Liver (tissue), 3 donors: ENCODE data around the gene INPP5A.

Experiments
- EGR1 ChIP-seq, 2 donors: IDR thresholded peaks; 2 replicates each; pipeline ENCODE4 v1.6.1; 2016 to 2018; ENCODE audit warnings: antibody characterized with exemption in 2 of 2, low read depth in 2 of 2
- FOXA1 ChIP-seq: IDR thresholded peaks from 2 replicates; pipeline ENCODE4 v1.6.1; 2016; ENCODE audit warnings: antibody characterized with exemption
- JUND ChIP-seq, 2 donors: IDR thresholded peaks; 2 replicates each; pipeline ENCODE4 v1.6.1; 2016; ENCODE audit warnings: antibody characterized with exemption in 2 of 2
- NR2F2 ChIP-seq: IDR thresholded peaks from 2 replicates; pipeline ENCODE4 v1.6.1; 2016; ENCODE audit warnings: antibody characterized with exemption
- RAD21 ChIP-seq, 2 donors: IDR thresholded peaks; 2 replicates each; pipeline ENCODE4 v1.6.1; 2016; ENCODE audit warnings: antibody characterized with exemption in 2 of 2, mild to moderate bottlenecking in 2 of 2
- RXRA ChIP-seq, 2 donors: IDR thresholded peaks; 2 replicates each; pipeline ENCODE4 v1.6.1; 2017 to 2018; ENCODE audit warnings: antibody characterized with exemption in 2 of 2, mild to moderate bottlenecking in 1 of 2
- SP1 ChIP-seq: IDR thresholded peaks from 2 replicates; pipeline ENCODE4 v1.6.1; 2018; ENCODE audit warnings: antibody characterized with exemption, mild to moderate bottlenecking
- TAF1 ChIP-seq: conservative IDR thresholded peaks from 2 replicates; pipeline ENCODE4 v1.6.1; 2016; ENCODE audit warnings: antibody characterized with exemption, mild to moderate bottlenecking
- TF ChIP-seq, protein P1 (sequence below): fragments of 150-350 bp; IDR thresholded peaks from 2 replicates; pipeline ENCODE4 v1.5.1; 2017; ENCODE audit warnings: improper control_type of control experiment, low read depth, low read length; ENCODE audit not compliant: missing input control
- TF ChIP-seq, protein P2 (sequence below): IDR thresholded peaks from 2 replicates; pipeline ENCODE4 v1.6.1; 2016; ENCODE audit warnings: antibody characterized with exemption, mild to moderate bottlenecking
- TF ChIP-seq, protein P3 (sequence below): IDR thresholded peaks from 2 replicates; pipeline ENCODE4 v1.6.1; 2016; ENCODE audit warnings: antibody characterized with exemption
- TF ChIP-seq, protein P4 (sequence below): IDR thresholded peaks from 2 replicates; pipeline ENCODE4 v1.6.1; 2016; ENCODE audit warnings: antibody characterized with exemption
- TF ChIP-seq, protein P5 (sequence below): IDR thresholded peaks from 2 replicates; pipeline ENCODE4 v1.6.1; 2016; ENCODE audit warnings: antibody characterized with exemption
- donor health status: healthy.
- donor health status: healthy.

DNA sequence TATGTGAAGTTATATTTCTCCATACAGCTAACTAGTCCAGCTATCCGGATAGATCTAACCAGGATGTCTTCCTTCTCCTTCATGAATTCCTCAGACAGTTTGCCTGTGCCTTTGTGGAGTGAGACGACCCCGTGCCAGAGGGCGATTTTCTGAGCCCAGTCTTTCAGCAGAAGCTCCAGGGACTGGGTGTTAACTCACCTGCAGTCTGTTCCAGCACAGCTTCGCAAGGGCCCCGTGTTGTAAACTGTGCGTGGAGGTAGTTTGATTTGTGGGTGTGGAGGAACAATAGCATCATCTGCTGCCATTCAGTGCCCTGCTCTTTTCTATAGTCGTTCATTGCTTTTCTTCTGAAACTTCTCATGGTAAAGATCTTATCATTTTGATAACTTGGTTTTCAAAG, 103.8 kb downstream of the INPP5A start:
- TF ChIP-seq, protein P1, sequence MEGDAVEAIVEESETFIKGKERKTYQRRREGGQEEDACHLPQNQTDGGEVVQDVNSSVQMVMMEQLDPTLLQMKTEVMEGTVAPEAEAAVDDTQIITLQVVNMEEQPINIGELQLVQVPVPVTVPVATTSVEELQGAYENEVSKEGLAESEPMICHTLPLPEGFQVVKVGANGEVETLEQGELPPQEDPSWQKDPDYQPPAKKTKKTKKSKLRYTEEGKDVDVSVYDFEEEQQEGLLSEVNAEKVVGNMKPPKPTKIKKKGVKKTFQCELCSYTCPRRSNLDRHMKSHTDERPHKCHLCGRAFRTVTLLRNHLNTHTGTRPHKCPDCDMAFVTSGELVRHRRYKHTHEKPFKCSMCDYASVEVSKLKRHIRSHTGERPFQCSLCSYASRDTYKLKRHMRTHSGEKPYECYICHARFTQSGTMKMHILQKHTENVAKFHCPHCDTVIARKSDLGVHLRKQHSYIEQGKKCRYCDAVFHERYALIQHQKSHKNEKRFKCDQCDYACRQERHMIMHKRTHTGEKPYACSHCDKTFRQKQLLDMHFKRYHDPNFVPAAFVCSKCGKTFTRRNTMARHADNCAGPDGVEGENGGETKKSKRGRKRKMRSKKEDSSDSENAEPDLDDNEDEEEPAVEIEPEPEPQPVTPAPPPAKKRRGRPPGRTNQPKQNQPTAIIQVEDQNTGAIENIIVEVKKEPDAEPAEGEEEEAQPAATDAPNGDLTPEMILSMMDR = no peak
- TF ChIP-seq, protein P2, sequence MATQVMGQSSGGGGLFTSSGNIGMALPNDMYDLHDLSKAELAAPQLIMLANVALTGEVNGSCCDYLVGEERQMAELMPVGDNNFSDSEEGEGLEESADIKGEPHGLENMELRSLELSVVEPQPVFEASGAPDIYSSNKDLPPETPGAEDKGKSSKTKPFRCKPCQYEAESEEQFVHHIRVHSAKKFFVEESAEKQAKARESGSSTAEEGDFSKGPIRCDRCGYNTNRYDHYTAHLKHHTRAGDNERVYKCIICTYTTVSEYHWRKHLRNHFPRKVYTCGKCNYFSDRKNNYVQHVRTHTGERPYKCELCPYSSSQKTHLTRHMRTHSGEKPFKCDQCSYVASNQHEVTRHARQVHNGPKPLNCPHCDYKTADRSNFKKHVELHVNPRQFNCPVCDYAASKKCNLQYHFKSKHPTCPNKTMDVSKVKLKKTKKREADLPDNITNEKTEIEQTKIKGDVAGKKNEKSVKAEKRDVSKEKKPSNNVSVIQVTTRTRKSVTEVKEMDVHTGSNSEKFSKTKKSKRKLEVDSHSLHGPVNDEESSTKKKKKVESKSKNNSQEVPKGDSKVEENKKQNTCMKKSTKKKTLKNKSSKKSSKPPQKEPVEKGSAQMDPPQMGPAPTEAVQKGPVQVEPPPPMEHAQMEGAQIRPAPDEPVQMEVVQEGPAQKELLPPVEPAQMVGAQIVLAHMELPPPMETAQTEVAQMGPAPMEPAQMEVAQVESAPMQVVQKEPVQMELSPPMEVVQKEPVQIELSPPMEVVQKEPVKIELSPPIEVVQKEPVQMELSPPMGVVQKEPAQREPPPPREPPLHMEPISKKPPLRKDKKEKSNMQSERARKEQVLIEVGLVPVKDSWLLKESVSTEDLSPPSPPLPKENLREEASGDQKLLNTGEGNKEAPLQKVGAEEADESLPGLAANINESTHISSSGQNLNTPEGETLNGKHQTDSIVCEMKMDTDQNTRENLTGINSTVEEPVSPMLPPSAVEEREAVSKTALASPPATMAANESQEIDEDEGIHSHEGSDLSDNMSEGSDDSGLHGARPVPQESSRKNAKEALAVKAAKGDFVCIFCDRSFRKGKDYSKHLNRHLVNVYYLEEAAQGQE = no peak
- no peak for TF ChIP-seq EGR1 (IDR thresholded peaks at IDR 0.05; ENCODE audit: low read depth in 2 of 2)
- no peak for TF ChIP-seq RXRA (IDR thresholded peaks at IDR 0.05)
- TF ChIP-seq JUND (IDR thresholded peaks at IDR 0.05) = no peak
- TF ChIP-seq, protein P3, sequence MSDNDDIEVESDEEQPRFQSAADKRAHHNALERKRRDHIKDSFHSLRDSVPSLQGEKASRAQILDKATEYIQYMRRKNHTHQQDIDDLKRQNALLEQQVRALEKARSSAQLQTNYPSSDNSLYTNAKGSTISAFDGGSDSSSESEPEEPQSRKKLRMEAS = no peak
- TF ChIP-seq NR2F2 = no peak
- TF ChIP-seq, protein P4, sequence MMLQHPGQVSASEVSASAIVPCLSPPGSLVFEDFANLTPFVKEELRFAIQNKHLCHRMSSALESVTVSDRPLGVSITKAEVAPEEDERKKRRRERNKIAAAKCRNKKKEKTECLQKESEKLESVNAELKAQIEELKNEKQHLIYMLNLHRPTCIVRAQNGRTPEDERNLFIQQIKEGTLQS = no peak
- no peak for TF ChIP-seq RAD21 (IDR thresholded peaks at IDR 0.05)
- no peak for TF ChIP-seq FOXA1
- no peak for TF ChIP-seq SP1
- TF ChIP-seq TAF1 = no peak
- TF ChIP-seq, protein P5, sequence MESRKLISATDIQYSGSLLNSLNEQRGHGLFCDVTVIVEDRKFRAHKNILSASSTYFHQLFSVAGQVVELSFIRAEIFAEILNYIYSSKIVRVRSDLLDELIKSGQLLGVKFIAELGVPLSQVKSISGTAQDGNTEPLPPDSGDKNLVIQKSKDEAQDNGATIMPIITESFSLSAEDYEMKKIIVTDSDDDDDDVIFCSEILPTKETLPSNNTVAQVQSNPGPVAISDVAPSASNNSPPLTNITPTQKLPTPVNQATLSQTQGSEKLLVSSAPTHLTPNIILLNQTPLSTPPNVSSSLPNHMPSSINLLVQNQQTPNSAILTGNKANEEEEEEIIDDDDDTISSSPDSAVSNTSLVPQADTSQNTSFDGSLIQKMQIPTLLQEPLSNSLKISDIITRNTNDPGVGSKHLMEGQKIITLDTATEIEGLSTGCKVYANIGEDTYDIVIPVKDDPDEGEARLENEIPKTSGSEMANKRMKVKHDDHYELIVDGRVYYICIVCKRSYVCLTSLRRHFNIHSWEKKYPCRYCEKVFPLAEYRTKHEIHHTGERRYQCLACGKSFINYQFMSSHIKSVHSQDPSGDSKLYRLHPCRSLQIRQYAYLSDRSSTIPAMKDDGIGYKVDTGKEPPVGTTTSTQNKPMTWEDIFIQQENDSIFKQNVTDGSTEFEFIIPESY = no peak
